HepG2 (cell line): ENCODE results near the gene NDST1. TPM values are rescaled to one million over a fixed set of nuclear protein-coding genes. Genes with fewer than 3 reads are reported as not detected.

Experiments used
- ATAC-seq: fragments of 200-7000 bp; cut with Tn5 transposase; 3 replicates; pipeline ENCODE4 v1.9.1; 2020; ENCODE audit warnings: mild to moderate bottlenecking, moderate library complexity
- BruUV-seq: library from RNA; stranded (reverse); fragments of 400-500 nt; replicated peaks from 2 replicates; lab custom pipeline; 2021; lab: Mats Ljungman, UMichigan
- CTCF ChIA-PET: fragments of 300-600 bp; formaldehyde crosslinking; extraction: SDS; loops from one replicate; lab custom pipeline; 2021; ENCODE audit warnings: low total read pairs, inconsistent platforms, low intra/inter-chr PET ratio; lab: Yijun Ruan, JAX
- POLR2A ChIA-PET: fragments of 350-600 bp; sonication (Branson Sonifier 250); formaldehyde crosslinking; loops from one replicate; lab custom pipeline; 2020; ENCODE audit warnings: antibody characterized with exemption, inconsistent platforms; lab: Yijun Ruan, JAX
- DNase-seq: peaks from one replicate; pipeline ENCODE4 v3.0.0-alpha.2; 2015; ENCODE audit warnings: low spot score
- FAIRE-seq: peaks from 3 replicates; lab custom pipeline; 2011; peaks lifted over from hg19 to GRCh38; lab: Jason Lieb, UNC
- H2AFZ ChIP-seq: one replicate; pipeline ENCODE4 v1.6.1; 2011; ENCODE audit warnings: low read length, inconsistent platforms
- H3K27ac ChIP-seq: fragments of 300-600 bp; 3 replicates; pipeline ENCODE4 v1.8.0; 2011; ENCODE audit warnings: mixed run types, mild to moderate bottlenecking, mixed read lengths, low read length, inconsistent platforms; ENCODE audit not compliant: insufficient read depth; ENCODE audit errors: extremely low read length
- H3K27me3 ChIP-seq, 2 experiments: fragments of 200-600 bp in 1 of 2; 2 replicates in 1 of 2; 3 replicates in 1 of 2; pipeline versions ENCODE4 v1.6.0 to v1.8.0; 2011; ENCODE audit warnings: low read length in 2 of 2, mild to moderate bottlenecking in 2 of 2, moderate library complexity in 2 of 2, inconsistent platforms in 1 of 2; ENCODE audit not compliant: insufficient read depth in 2 of 2, control insufficient read depth in 1 of 2
- H3K36me3 ChIP-seq, 2 experiments: fragments of 200-600 bp in 1 of 2; replicated peaks in 1 of 2; 2 replicates in 1 of 2; 3 replicates in 1 of 2; pipeline versions ENCODE4 v1.5.1 to v1.8.0; 2011; ENCODE audit warnings: low read length in 2 of 2, inconsistent platforms in 1 of 2; ENCODE audit not compliant: insufficient read depth in 2 of 2, control insufficient read depth in 1 of 2
- H3K4me1 ChIP-seq: 2 replicates; pipeline ENCODE4 v1.5.1; 2012; ENCODE audit warnings: low read length, inconsistent platforms; ENCODE audit not compliant: insufficient read depth
- H3K4me2 ChIP-seq: 2 replicates; pipeline ENCODE4 v1.6.0; 2011; ENCODE audit warnings: low read depth, low read length, inconsistent platforms
- H3K4me3 ChIP-seq, 3 experiments: fragments of 200-600 bp in 1 of 3; sonication (generic), shearing (Covaris generic) in 1 of 3; replicated peaks in 1 of 3; 2 replicates each; pipeline ENCODE4 v1.5.1; 2011 to 2016; ENCODE audit warnings: low read length in 3 of 3, inconsistent platforms in 2 of 3, low read depth in 2 of 3, mild to moderate bottlenecking in 2 of 3, control low read depth in 1 of 3, mixed read lengths in 1 of 3; ENCODE audit not compliant: insufficient read depth in 1 of 3
- H3K79me2 ChIP-seq: one replicate; pipeline ENCODE4 v1.6.1; 2011; ENCODE audit warnings: low read length, inconsistent platforms; ENCODE audit not compliant: insufficient read depth
- H3K9ac ChIP-seq: 2 replicates; pipeline ENCODE4 v1.6.0; 2011; ENCODE audit warnings: mild to moderate bottlenecking, low read depth, low read length, inconsistent platforms; ENCODE audit not compliant: insufficient read depth
- H3K9me3 ChIP-seq: 2 replicates; pipeline ENCODE4 v1.5.1; 2012; ENCODE audit warnings: mild to moderate bottlenecking, low read length
- H4K20me1 ChIP-seq: 2 replicates; pipeline ENCODE4 v1.6.0; 2011; ENCODE audit warnings: inconsistent platforms, mild to moderate bottlenecking, low read length, moderate library complexity; ENCODE audit not compliant: insufficient read depth
- ATF7 ChIP-seq, 2 experiments: fragments of 450-650 bp in 1 of 2; sonication (generic) in 1 of 2; formaldehyde crosslinking in 1 of 2; IDR thresholded peaks; 2 replicates each; pipeline versions ENCODE4 v1.4.0 to v1.6.1; 2016 to 2020; ENCODE audit warnings: antibody characterized with exemption in 1 of 2, mild to moderate bottlenecking in 1 of 2, missing genetic modification reagents in 1 of 2
- KDM1A ChIP-seq: IDR thresholded peaks from 2 replicates; pipeline ENCODE4 v1.6.1; 2016; ENCODE audit warnings: missing compliant biosample characterization
- WGBS: methylation state at CpG from one replicate; pipeline ENCODE4 v1.1.6; 2017; ENCODE audit warnings: low lambda C conversion rate; 5-methylcytosine and 5-hydroxymethylcytosine counted together
- in situ Hi-C: cut with HindIII; loops from 2 replicates; pipeline ENCODE4 v1.10.0; 2017; ENCODE audit warnings: low pct_unique_long_range_greater_than_20kb; ENCODE audit not compliant: extremely low pct_ligation_motif_present
- intact Hi-C: fragments of 100-400 bp; cut with micrococcal nuclease; formaldehyde crosslinking; loops from one replicate; pipeline ENCODE4 v1.10.0; 2022; ENCODE audit not compliant: unreplicated experiment
- polyA plus RNA-seq, 8 experiments: library from polyadenylated mRNA; depleted of rRNA in 3 of 8; stranded (reverse) in 7 of 8; unstranded in 1 of 8; fragments of >200 nt; fragmentation: Illumina TruSeq in 4 of 8; extraction: Trizol in 4 of 8; gene quantifications; 2 replicates each; pipeline versions ENCODE4 v1.2.1 to v1.2.3, GENCODE V29; 2011 to 2016; ENCODE audit warnings: low read depth in 4 of 8, missing spikeins in 1 of 8, mixed read lengths in 1 of 8; ENCODE audit not compliant: insufficient read depth in 1 of 8
- total RNA-seq, 5 experiments: library from RNA; depleted of rRNA; stranded (reverse); fragments of >200 nt; fragmentation: Illumina TruSeq; extraction: Trizol; gene quantifications; 2 replicates each; pipeline ENCODE4 v1.2.3, GENCODE V29; 2016; ENCODE audit warnings: low read depth in 1 of 5
- TF ChIP-seq, protein P1 (sequence below): sonication (generic); formaldehyde crosslinking; IDR thresholded peaks from 2 replicates; pipeline ENCODE4 v1.5.0; 2020; ENCODE audit warnings: mild to moderate bottlenecking, low read depth, missing genetic modification reagents, borderline replicate concordance
- TF ChIP-seq, protein P2 (sequence below): fragments of 450-650 bp; IDR thresholded peaks from 2 replicates; pipeline ENCODE4 v1.6.1; 2016
- TF ChIP-seq, protein P3 (sequence below): sonication (generic); formaldehyde crosslinking; IDR thresholded peaks from 2 replicates; pipeline ENCODE4 v1.8.0; 2022; ENCODE audit warnings: mild to moderate bottlenecking, missing genetic modification reagents, moderate library complexity

NDST1 gene
- total and polyA plus RNA-seq, 2 of the 13 experiments (the other 11 are each of a cell fraction or from before 2014, with no cell fraction given) = 23.8 to 26.2 TPM

DNA sequence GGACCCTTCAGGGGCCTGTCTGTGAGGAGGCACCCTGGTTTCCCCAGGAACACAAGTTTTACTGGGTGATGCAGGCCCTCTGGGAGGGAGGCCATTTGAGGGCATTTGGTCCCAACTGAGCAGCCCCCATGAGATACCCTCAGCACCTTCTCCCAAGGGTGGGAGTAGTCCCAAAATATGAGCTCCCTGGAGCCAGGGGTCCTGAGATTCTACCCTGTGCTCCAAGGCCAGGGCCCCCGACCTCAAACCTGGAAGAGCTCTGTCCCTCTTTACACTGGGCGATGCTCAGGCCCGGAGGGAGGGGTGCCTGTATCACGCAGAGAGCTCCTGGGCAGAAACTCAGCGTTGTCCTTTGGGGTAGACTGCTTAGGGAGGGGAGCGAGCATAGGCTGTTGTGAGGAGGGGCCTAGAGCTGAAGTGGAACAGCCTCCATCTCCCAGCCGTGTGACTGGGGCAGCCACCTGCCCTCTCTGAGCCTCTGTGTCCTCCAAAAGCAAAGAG lies 68.6 kb downstream of the NDST1 start:
- Histone ChIP-seq H3K4me3 (peak overlapping the region in 1 of 3 experiments; percentile 31; a peak in 1 of 6 replicates), H3K4me1 (peaks cover 70% of the 10 kb centered on the region), H3K9ac (no peak overlapping the region), H4K20me1 (no peaks in the 10 kb centered on the region), H2AFZ (no peak overlapping the region), H3K36me3 (no peaks in the 10 kb centered on the region), H3K79me2 (no peaks in the 10 kb centered on the region), H3K4me2 (peak overlapping the region; percentile 61), H3K27me3 (0 out of 5 replicates have a peak, but pooled peaks cover 0 to 3% of the 10 kb centered on the region in 2 experiments), H3K9me3 (no peaks in the 10 kb centered on the region), H3K27ac (no peak overlapping the region)
- FAIRE-seq = no peak
- 5% methylated on average over 3 of the region's 7 CpGs for WGBS
- BruUV-seq = no TSS peak
- in situ Hi-C loops (no loop called here), intact Hi-C loops (no loop called here)
- DNase-seq = no peak
- peak; percentile 9 for ATAC-seq
- ChIA-PET POLR2A (interaction anchor here (0.9 to 1.7 kb wide), 2 partner anchors 17 to 182 kb away, joined by 3 to 4 read pairs; partner anchors contain the start of gene DCTN4), CTCF (no interaction called here)
- TF ChIP-seq KDM1A = no peak
- TF ChIP-seq, protein P1, sequence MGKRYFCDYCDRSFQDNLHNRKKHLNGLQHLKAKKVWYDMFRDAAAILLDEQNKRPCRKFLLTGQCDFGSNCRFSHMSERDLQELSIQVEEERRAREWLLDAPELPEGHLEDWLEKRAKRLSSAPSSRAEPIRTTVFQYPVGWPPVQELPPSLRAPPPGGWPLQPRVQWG (CRISPR knock-in tag) = no peak

DNA sequence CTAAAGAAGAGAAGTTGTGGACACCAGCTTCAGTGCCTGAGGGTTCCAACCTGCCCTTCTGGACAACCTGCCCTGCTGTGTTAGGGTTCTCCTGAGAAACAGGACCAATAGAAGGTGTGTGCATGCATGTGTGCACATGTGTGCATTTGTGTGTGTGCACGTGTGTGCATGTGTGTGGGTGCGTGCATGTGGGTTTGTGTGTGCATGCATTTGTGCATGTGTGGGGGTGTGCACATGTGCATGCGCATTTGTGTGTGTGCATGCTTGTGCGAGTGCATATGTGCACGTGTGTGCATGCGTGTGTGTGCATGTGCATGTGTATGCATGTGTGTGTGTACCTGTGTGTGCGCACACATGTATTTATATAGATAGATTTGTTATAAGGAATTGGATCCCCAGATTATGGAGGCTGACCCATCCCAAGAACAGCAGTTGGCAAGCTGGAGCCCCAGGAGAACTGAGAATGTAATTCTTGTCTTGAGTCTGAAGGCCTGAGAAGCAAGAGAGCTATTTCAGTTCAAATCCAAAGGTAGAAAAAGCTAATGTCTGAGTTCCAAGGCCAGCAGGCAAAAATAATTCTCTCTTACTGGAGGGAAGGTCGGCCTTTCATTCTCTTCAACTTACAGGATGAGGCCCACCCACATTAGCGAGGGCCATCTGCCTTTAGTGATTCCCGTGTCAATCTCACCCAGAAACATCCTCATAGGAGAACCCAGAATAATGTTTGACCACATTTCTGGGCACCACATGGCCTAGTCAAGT lies 69.6 kb downstream of the NDST1 start:
- H3K9me3 ChIP-seq = no peaks in the 10 kb centered on the region
- H2AFZ ChIP-seq = no peak overlapping the region
- H3K79me2 ChIP-seq = no peaks in the 10 kb centered on the region
- no peaks in the 10 kb centered on the region for H4K20me1 ChIP-seq
- CTCF ChIA-PET = no interaction called here
- BruUV-seq = no TSS peak
- no peak overlapping the region for H3K9ac ChIP-seq
- H3K4me3 ChIP-seq = no peak overlapping the region
- POLR2A ChIA-PET = no interaction called here
- DNase-seq = no peak
- H3K36me3 ChIP-seq = no peaks in the 10 kb centered on the region
- H3K4me2 ChIP-seq = no peak overlapping the region
- 0 out of 5 replicates have a peak, but pooled peaks cover 0 to 3% of the 10 kb centered on the region in 2 experiments for H3K27me3 ChIP-seq
- no peak for ATAC-seq
- TF ChIP-seq, protein P2, sequence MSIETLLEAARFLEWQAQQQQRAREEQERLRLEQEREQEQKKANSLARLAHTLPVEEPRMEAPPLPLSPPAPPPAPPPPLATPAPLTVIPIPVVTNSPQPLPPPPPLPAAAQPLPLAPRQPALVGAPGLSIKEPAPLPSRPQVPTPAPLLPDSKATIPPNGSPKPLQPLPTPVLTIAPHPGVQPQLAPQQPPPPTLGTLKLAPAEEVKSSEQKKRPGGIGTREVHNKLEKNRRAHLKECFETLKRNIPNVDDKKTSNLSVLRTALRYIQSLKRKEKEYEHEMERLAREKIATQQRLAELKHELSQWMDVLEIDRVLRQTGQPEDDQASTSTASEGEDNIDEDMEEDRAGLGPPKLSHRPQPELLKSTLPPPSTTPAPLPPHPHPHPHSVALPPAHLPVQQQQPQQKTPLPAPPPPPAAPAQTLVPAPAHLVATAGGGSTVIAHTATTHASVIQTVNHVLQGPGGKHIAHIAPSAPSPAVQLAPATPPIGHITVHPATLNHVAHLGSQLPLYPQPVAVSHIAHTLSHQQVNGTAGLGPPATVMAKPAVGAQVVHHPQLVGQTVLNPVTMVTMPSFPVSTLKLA = peak; percentile 96
- no peak for TF ChIP-seq ATF7 (IDR thresholded peaks at IDR 0.05)
- TF ChIP-seq ATF7 (CRISPR knock-in tag; IDR thresholded peaks at IDR 0.05) = no peak
- TF ChIP-seq, protein P3, sequence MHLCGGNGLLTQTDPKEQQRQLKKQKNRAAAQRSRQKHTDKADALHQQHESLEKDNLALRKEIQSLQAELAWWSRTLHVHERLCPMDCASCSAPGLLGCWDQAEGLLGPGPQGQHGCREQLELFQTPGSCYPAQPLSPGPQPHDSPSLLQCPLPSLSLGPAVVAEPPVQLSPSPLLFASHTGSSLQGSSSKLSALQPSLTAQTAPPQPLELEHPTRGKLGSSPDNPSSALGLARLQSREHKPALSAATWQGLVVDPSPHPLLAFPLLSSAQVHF (CRISPR knock-in tag) = no peak
- no peak overlapping the region for H3K27ac ChIP-seq
- H3K4me1 ChIP-seq = peaks cover 81% of the 10 kb centered on the region
- intact Hi-C loops (no loop called here), in situ Hi-C loops (no loop called here)
- FAIRE-seq = no peak
- WGBS = 67% methylated on average over 9 of the region's 10 CpGs
